Activated CD4-positive, CD25-positive, alpha-beta regulatory T cell (primary cell): ENCODE measurements around the gene ZNF423.

ENCODE experiments used
- DNase-seq, 4 experiments: peaks; one replicate each; lab custom pipeline; 2025; lab: John Stamatoyannopoulos, UW

The ZNF423 gene

GRCh38 chr16:49552313-49552928 is 303.5 kb downstream of the ZNF423 start:
- DNase-seq, result no peak

DNA sequence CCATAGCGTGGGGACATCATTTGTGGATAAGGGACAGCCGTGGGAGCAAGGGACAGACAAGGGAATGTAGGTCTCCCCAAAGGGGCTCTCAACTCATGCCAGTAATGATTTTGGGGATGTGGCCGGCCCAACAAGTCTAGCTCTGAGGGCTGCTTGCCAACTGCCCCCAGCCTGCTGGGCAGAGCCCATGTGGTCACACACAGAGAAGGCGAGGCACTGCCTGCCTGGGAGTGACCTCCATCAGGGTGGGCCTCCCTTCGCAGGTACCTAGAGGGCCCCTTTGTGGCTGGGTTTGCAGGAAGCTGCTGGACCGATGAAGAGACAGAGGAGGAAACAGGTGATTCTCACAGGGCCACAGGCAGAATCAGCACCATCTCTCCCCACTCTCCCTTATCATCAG is 305.2 kb downstream of the ZNF423 start:
- DNase-seq, result no peak

GRCh38 chr16:49550140-49550539 is 305.8 kb downstream of the ZNF423 start:
- no peak for DNase-seq

GRCh38 chr16:49548325-49548970 is 307.5 kb downstream of the ZNF423 start:
- no peak for DNase-seq

- no peak for DNase-seq
Measured at GRCh38 chr16:49547448-49547847, 308.5 kb downstream of the ZNF423 start.

- no peak for DNase-seq
Measured at GRCh38 chr16:49546735-49547134, 309.2 kb downstream of the ZNF423 start.

DNA sequence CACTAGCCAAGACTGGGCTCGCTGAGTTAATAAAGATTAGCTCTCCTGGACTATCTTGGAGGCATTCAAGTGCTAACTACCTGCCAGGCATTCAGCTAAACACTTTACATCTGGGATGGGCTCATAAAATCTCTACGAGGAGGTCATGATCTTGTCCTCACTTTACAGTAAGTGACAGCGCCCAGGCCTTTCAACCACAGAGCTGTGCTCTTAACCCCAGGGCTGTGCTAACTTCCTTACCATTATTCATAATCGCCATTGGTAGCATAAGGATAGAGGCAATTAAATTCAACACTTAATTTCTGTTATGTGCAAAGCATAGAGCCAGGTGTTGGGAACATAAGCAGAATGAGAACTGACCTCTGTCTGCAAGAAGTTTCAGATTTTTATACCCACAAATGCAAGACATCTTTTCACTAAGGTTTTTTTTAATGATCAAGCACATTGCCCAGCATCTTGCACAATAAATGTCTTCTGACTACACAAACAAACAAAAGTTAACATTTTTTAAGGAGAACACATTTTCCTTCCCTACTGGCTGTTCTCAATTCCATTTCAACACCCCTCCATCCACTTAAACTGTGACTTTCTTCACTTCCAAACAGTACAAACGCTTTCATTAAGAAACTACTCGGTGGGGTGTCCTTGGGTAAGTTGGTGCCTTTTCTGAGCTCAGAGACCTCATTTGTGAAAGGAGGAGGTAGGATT is 310.0 kb downstream of the ZNF423 start:
- no peak for DNase-seq

GRCh38 chr16:49545243-49545642 is 310.7 kb downstream of the ZNF423 start:
- no peak for DNase-seq

DNA sequence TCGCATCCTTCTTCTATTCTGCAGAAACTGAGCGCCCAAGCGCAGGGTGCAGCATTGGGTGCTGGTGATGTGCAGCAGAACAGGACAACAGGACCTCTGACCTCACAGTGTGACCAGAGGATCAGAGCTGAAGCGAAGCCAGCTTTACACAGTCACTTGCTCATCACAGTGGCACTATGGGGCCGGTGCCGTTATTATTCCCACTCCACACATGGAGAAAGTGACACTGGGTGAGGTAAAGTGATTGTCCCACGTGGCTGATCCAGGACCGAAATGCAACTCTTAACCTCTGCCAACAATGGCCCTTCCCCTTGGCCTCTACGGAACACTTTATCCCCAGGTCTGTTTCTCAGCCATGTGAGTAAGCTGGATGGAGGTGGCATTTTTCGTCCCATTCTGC is 311.1 kb downstream of the ZNF423 start:
- no peak for DNase-seq

GRCh38 chr16:49543631-49543946 is 312.3 kb downstream of the ZNF423 start:
- DNase-seq, result no peak

- DNase-seq, result no peak
Measured at GRCh38 chr16:49542946-49543630, 312.8 kb downstream of the ZNF423 start.

DNA sequence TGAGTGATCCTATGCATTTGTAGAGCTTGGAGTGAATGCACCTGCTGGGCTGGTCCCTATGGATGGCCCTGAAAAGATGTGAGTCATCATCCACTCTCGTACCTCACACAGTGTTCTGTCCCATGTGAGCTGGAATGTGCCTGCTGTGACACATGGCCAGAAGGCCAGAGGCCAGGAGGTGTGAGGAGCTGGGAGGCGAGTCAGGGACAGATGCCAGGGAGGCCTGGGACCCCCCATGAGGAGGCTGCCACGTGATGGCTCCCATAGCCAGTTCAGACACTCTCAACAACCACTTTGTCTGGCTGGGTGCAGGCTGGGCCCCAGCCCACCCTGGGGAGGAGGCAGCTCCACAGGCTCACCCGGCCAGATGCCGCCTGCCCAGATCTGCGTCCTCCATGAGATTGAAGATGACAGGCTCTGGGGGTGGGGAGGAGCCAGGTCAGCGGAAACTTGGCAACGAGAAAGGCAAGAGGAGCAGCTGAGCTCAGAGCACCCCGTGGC is 313.5 kb downstream of the ZNF423 start:
- DNase-seq, result no peak

DNA sequence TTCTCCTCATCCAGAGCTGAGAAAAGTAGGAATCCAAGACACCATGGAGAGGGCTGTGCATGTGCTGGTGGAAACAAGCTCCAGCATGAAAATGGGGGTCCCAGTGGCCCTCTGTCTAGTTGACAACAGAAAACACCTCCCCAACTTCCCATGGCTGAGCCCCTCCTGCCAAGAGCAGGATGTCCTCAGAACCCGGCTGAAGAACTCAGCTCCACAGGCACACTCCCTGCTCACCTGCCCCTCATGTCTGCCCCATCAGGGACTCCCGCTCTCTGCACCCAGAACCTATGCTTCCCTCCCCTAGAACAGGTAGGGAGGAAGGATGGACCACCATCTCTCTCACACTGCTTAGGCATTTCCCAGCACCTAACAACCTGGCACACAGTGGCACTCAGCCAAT is 315.1 kb downstream of the ZNF423 start:
- no peak for DNase-seq

- DNase-seq, result no peak
Measured at GRCh38 chr16:49539758-49540157, 316.2 kb downstream of the ZNF423 start.

- DNase-seq, result no peak
Measured at GRCh38 chr16:49537924-49538459, 317.9 kb downstream of the ZNF423 start.

DNA sequence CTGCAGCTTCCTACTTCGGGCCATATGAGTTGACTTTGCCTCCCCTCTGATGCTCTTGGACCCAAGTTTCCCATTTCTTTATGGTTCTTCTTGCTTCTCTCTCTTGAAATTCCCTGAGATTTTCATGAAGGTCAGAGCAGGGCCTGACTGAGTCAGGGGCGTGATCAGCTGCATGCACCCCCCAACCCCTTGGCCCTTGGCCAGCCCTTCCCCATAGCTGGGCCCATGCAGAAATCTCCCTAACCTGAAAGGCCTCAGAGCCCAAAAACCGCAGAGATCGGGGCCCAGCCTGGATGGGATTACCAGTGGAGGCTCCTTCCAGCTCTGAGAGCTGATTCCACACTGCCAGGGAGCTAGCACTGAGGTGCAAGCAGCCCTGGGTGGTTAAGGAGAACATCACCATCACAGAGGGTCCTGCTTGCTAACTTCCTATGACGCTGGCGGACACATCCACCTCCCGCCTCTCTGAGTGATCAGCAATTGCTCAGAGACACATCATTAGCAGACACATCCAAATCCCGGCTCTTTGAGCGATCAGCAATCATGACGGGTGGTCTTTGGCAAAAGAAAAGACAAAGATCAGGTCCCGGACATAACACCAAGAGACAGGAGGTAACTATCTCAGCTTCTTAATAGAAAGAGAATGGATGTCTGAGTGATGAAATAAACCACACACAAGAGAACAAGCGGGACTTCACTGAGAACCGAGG is 320.9 kb downstream of the ZNF423 start:
- no peak for DNase-seq

GRCh38 chr16:49533422-49533821 is 322.5 kb downstream of the ZNF423 start:
- DNase-seq, result no peak

DNA sequence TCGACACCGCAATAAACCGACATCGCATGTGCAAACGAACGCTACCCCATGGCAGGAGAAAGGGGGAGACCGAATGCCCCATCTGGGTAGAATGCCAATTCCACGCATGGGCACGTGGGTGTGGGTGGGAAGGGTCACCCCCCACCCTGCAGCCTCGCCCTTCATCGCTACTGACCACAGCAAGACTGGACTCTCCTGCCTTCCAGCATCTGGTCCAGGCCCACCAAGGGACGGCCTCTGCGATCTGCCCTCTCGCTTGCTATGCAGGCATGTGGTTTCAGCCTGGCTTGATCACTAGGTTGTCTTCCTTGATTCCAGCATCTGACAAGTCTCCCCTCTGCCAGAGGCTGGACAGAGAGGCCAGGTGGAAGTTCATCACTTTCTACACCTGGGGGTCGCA is 323.0 kb downstream of the ZNF423 start:
- DNase-seq, result no peak

DNA sequence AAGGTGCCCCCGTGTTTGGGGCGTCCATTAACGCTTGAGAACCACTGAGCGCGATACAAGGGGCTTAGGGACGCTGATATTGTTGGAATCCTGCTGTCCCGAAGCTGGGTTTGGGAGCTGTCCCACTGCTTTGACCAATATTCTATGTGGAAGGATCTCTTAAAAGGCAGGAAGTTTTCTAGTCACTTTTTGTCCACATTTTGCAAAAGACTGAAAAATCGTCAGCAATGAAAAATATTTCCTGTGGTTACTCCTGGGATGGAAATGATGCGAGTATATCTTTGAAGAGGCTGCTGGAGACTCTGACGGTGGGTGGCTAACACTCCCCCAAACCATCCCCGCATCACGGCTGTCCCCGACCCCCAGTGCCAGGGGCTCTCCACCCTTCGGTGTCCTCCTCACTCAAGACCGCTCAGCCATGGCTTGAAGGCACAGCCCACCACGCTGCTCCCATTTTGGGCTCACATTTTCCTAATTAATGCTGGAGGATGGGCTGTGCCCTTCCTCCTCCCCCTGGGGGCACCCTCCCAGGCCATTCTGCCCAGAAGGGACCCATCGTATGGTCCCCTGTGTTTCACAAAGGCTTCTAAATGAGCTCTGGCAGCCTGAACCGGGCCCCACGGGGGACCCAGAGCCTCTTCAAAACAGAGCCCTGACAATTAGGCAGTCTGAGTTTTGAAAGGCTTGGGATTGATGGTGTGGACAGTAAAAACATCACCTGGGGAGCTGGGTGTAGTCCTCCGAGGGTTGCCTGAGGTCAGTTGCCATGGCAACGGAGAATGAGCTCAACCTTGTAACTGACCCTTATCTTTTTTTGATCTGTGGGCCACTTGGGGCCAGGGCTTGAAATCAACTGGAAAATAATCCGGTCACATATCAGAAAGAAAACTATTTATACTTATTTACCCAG is 323.7 kb downstream of the ZNF423 start:
- DNase-seq, result no peak

DNA sequence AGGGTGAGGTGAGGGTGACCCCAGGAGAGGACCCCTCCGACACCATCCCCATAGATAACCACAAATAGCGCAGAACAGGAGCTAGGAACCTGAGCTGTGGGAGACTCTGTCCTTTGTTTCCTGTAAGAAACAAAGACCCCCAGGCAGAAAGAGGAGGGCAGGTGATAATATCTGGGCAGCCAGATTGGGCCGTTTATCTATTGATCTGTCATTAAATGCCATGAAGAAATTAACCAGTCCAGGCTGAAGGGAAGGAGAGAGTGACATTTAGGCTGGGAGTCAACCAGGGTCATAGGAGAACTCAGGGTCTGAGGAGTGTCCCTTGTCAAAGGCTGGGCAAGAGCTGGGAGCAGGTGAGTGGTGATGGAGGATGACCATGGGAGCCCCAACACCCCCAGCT is 324.5 kb downstream of the ZNF423 start:
- DNase-seq, result no peak

GRCh38 chr16:49530427-49530970 is 325.4 kb downstream of the ZNF423 start:
- no peak for DNase-seq
